GM21619 (cell line): ENCODE results near the gene KLHL30.
"Not testable (repeated sequence)": the region's sequence is repeated elsewhere in the genome, so short reads cannot be mapped to it uniquely, and the experiment has no call there.

ENCODE experiments used
- ATAC-seq: cut with Tn5 transposase; IDR thresholded peaks from one replicate; pipeline ENCODE4 v1.9.1; 2021; ENCODE audit not compliant: unreplicated experiment

Gene KLHL30

GRCh38 chr2:238101891-238102841 is 36.3 kb upstream of the KLHL30 start:
- ATAC-seq: no peak

GRCh38 chr2:238102865-238103264 is 35.6 kb upstream of the KLHL30 start:
- no peak for ATAC-seq

GRCh38 chr2:238103465-238104225 is 34.8 kb upstream of the KLHL30 start:
- no peak for ATAC-seq

GRCh38 chr2:238104226-238104690 is 34.2 kb upstream of the KLHL30 start:
- no peak for ATAC-seq

- ATAC-seq: no peak
Measured at GRCh38 chr2:238104691-238105371, 33.6 kb upstream of the KLHL30 start.

GRCh38 chr2:238105506-238106338 is 32.7 kb upstream of the KLHL30 start:
- no peak for ATAC-seq

DNA sequence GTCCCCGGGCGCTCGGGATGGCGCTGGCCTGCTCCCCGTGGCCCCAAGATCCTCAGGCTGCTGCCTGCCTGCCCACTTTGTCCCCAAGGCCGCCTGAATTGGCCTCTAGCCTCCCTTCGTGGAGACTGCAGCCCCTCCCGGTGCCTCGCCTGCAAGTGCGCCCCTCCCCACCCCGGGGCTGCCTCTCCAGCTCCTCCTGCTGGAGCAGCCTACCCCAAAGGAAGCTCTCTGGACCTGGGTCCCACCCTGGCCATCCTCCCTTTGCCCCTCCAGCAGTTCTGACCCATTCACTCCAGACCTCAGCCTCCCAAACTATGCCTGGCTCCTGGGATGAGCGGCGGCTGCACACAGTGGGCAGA is 32.1 kb upstream of the KLHL30 start:
- ATAC-seq: no peak

- ATAC-seq: peak; percentile 17
Measured at GRCh38 chr2:238106698-238107524, 31.6 kb upstream of the KLHL30 start.

DNA sequence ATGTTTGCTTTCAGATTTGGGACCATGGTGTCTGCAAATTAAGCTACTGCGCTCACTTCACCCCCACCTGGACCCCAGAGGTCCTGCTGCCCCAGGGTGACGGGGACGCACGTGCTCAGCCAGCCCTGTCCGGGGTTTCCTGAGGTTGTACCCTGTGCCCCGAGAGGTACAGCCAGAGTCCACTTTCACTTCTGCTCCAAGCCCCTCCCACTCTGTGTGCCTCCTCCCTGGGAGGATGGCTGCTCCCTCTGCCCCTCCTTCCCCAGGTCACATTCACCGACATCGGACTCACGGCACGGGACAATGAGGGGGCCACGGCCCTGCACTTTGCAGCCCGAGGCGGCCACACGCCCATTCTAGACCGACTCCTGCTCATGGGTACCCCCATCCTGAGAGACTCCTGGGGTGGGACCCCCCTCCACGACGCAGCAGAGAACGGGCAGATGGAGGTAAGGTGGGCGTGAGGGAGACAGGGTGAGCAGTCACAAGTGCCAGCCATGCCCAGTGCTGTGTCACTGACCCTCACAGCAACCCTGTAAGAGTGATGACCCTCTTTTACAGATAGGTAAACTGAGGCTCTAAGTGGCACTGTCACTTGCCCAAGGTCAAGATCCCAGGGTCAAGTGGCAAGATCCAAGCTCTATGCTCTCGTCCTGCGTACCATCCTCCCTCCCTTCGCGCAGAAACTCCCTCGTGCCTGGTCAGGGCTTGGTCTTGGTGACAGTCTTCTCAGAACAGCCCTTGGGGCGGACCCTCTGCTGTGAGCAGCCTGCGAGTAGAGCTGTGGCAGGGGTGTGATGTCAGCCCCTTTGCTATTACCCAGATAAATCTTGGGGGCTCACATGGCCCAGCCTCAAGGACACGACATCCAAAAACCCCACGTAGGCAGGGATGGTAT is 30.7 kb upstream of the KLHL30 start:
- peak; percentile 73 for ATAC-seq

- peak; percentile 74 for ATAC-seq
Measured at GRCh38 chr2:238108423-238109183, 29.9 kb upstream of the KLHL30 start.

DNA sequence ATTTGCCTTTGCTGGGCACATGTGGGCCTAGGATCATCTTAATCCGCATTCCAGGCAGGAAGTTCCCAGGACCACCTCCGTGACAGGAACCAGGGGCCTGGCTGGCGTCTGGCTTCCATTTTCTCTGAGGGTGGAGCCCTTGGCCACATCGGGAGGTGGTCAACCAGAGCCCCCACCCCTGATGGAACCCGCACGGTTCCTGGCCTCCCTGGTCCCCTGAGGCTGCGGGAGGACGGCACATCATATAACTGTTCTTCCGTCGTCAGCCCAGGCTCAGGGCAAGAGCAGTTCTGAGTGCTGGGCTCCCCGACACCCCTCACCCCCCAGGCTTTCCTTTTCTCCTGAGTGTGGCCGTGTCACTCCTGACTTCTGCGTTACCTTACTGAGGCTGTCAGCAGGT is 24.9 kb upstream of the KLHL30 start:
- no peak for ATAC-seq

GRCh38 chr2:238114331-238114841 is 24.1 kb upstream of the KLHL30 start:
- no peak for ATAC-seq

DNA sequence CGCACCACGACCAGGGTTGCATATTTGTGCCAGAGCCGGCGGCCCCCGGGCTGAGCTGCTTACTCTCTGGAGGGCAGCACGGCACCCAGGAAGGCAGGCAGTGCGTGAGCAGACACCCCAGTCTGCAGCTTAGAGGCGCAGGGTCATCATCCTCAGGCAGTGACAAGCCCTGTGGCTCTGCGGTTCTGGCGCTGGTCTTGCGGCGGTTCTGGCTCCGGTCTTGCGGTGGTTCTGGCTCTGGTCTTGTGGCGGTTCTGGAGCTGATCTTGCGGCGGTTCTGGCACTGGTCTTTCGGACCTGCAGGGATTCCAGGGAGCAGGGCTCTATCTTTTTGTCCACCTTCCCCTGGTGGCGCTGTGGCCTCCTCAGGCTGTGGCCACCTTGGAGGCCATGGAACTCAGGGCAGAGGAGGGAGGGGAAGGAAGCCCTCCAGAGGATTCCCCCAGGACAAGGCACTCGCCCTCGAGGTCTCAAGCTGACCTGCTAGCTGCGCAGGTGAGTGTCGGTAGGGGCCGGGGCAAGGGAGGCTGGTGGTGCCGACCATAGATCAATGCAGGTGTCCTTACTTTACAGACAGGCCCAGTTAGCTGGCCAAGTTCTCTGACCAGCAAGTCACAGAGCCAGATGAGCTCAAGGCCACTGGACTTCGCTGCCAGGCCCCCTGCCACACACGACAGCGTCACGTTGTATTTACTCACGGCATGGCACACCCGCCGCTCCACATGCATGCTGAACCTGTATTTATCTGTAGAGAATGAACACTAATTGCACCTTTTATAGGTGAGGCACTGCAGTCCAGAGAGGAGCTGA is 23.4 kb upstream of the KLHL30 start:
- ATAC-seq: no peak

- ATAC-seq: not testable (repeated sequence)
Measured at GRCh38 chr2:238115709-238116108, 22.8 kb upstream of the KLHL30 start.

- ATAC-seq: no peak
Measured at GRCh38 chr2:238116298-238117198, 21.9 kb upstream of the KLHL30 start.
